ENCODE results near the gene ZNF620.
"Not testable (repeated sequence)": the region's sequence is repeated elsewhere in the genome, so short reads cannot be mapped to it uniquely, and the experiment has no call there.

Gene ZNF620

DNA sequence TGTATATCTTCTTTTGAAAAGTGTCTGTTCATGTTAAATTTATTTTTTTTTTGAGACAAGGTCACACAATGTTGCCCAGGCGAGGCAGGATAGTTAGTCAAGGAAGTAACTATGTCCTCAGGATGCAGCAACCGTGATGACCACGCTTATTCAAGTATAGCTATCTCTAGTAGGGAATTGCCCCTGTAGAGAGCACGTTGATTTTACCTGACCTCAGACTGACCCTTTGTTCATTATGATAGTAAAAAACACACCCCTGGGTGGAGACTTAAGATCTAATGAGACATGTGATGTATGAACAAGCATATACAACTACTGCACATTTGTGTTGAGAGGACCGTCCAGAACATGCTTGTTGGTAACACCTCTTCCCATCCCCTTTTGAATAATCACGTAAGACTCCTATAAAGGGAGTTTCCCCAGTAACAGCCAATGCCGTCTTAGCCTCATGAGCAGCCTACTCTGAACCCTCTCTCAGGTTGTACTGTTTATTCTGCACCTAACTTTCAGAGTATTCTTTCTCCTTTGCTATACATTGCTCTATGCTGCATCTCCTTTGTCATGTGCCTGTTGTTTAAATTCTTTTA, 51.8 kb downstream of the ZNF620 start:
- Histone ChIP-seq H4K20me1 (ENCODE audit: insufficient read depth, low read length) (no peaks in the 10 kb centered on the region), H3K4me1 (ENCODE audit: low read length) (no peaks in the 10 kb centered on the region), H3K27me3 (replicated peaks; ENCODE audit: insufficient read depth, low read length) (no peaks in the 10 kb centered on the region), H3K9ac (ENCODE audit: low read length) (no peak overlapping the region), H3K36me3 (replicated peaks; ENCODE audit: insufficient read depth, low read length) (no peaks in the 10 kb centered on the region), H3K4me2 (ENCODE audit: low read depth, low read length) (no peak overlapping the region), H3K79me2 (ENCODE audit: low read length) (no peaks in the 10 kb centered on the region), H3K9me3 (replicated peaks; ENCODE audit: insufficient read depth, low read length) (no peaks in the 10 kb centered on the region), H3K27ac (ENCODE audit: low read length) (no peak overlapping the region), H3K9me2 (replicated peaks; ENCODE audit: insufficient read depth, low read length) (no peaks in the 10 kb centered on the region), H3F3A (ENCODE audit: insufficient read depth, low read length) (no peaks in the 10 kb centered on the region), H2AFZ (ENCODE audit: low read length) (no peak overlapping the region), H3K4me3 (ENCODE audit: low read length) (no peak overlapping the region)
- DNase-seq, result no peak
- TF ChIP-seq, protein P1, sequence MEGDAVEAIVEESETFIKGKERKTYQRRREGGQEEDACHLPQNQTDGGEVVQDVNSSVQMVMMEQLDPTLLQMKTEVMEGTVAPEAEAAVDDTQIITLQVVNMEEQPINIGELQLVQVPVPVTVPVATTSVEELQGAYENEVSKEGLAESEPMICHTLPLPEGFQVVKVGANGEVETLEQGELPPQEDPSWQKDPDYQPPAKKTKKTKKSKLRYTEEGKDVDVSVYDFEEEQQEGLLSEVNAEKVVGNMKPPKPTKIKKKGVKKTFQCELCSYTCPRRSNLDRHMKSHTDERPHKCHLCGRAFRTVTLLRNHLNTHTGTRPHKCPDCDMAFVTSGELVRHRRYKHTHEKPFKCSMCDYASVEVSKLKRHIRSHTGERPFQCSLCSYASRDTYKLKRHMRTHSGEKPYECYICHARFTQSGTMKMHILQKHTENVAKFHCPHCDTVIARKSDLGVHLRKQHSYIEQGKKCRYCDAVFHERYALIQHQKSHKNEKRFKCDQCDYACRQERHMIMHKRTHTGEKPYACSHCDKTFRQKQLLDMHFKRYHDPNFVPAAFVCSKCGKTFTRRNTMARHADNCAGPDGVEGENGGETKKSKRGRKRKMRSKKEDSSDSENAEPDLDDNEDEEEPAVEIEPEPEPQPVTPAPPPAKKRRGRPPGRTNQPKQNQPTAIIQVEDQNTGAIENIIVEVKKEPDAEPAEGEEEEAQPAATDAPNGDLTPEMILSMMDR (IDR thresholded peaks at IDR 0.05; ENCODE audit: low read length), result no peak
- TF ChIP-seq EZH2phosphoT487 (IDR thresholded peaks at IDR 0.05; ENCODE audit: low read length) (no peak), EZH2 (optimal IDR thresholded peaks at IDR 0.05; ENCODE audit: low read depth, low read length) (no peak)

DNA sequence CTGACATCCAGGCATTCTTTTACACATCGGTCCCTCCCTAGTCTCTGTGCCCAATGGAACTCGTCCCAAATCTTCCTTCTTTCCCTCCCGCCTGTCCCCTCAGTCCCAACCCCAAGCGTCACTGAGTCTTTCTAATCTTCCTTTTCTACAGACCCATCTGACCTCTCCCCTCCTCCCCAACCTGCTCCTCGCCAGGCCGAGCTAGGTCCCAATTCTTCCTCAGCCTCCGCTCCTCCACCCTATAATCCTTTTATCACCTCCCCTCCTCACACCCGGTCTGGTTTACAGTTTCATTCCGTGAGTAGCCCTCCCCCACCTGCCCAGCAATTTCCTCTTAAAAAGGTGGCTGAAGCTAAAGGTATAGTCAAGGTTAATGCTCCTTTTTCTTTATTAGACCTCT, 56.6 kb downstream of the ZNF620 start:
- not testable (repeated sequence) for H3K9me3 ChIP-seq (replicated peaks; ENCODE audit: insufficient read depth, low read length); H3F3A ChIP-seq (ENCODE audit: insufficient read depth, low read length); H3K9me2 ChIP-seq (replicated peaks; ENCODE audit: insufficient read depth, low read length); H3K4me3 ChIP-seq (ENCODE audit: low read length); H3K9ac ChIP-seq (ENCODE audit: low read length); H3K4me2 ChIP-seq (ENCODE audit: low read depth, low read length); DNase-seq; H3K27me3 ChIP-seq (replicated peaks; ENCODE audit: insufficient read depth, low read length); H2AFZ ChIP-seq (ENCODE audit: low read length); H3K36me3 ChIP-seq (replicated peaks; ENCODE audit: insufficient read depth, low read length); H4K20me1 ChIP-seq (ENCODE audit: insufficient read depth, low read length); H3K27ac ChIP-seq (ENCODE audit: low read length); H3K79me2 ChIP-seq (ENCODE audit: low read length); H3K4me1 ChIP-seq (ENCODE audit: low read length)

DNA sequence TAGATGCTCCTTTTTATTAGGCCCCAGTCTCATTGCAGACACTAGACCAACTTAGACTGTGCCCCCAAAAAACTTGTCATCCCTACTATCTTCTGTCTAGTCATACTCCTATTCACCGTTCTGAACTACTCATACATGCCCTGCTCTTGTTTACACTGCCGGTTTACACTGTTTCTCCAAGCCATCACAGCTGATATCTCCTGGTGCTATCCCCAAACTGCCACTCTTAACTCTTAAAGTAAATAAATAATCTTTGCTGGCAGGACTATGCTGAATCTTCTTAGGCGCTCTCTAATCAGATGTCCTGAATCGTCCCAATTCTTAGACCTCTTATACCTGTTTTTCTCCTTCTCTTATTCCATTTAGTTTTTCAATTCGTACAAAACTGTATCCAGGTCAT, 59.8 kb downstream of the ZNF620 start:
- not testable (repeated sequence) for H3F3A ChIP-seq (ENCODE audit: insufficient read depth, low read length); H3K79me2 ChIP-seq (ENCODE audit: low read length); H3K9ac ChIP-seq (ENCODE audit: low read length); H3K4me1 ChIP-seq (ENCODE audit: low read length); H3K36me3 ChIP-seq (replicated peaks; ENCODE audit: insufficient read depth, low read length); H4K20me1 ChIP-seq (ENCODE audit: insufficient read depth, low read length); H3K4me2 ChIP-seq (ENCODE audit: low read depth, low read length); H3K27me3 ChIP-seq (replicated peaks; ENCODE audit: insufficient read depth, low read length); H3K4me3 ChIP-seq (ENCODE audit: low read length); H3K27ac ChIP-seq (ENCODE audit: low read length); H3K9me2 ChIP-seq (replicated peaks; ENCODE audit: insufficient read depth, low read length); H3K9me3 ChIP-seq (replicated peaks; ENCODE audit: insufficient read depth, low read length); H2AFZ ChIP-seq (ENCODE audit: low read length); DNase-seq

DNA sequence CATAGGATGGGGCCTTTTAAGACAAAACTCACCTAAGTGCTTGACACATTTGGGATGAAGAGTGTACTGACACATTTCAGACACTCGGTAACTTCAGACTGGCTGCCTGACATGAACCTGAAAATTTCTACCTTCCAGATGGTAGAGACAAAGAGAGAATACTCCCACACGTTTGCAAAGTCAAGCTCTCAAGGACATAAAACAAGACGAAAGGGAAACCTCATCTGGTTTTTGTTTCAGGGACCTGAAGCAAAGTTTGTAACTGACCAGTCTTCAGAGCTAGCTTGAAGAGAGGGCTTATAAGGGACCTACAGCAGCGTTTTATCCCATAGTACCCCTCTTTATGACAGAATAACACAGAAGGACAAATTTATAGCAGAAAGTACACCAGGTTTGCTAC, 60.9 kb downstream of the ZNF620 start:
- H3K27ac ChIP-seq (ENCODE audit: low read length), result no peak overlapping the region
- no peaks in the 10 kb centered on the region for H3K9me2 ChIP-seq (replicated peaks; ENCODE audit: insufficient read depth, low read length)

More for the DNA sequence above, 60.9 kb downstream of the ZNF620 start:
- Histone ChIP-seq H3K4me1 (ENCODE audit: low read length) (no peaks in the 10 kb centered on the region), H2AFZ (ENCODE audit: low read length) (no peak overlapping the region), H4K20me1 (ENCODE audit: insufficient read depth, low read length) (no peaks in the 10 kb centered on the region), H3F3A (ENCODE audit: insufficient read depth, low read length) (no peaks in the 10 kb centered on the region), H3K9ac (ENCODE audit: low read length) (no peak overlapping the region), H3K36me3 (replicated peaks; ENCODE audit: insufficient read depth, low read length) (no peaks in the 10 kb centered on the region), H3K4me3 (ENCODE audit: low read length) (no peak overlapping the region), H3K4me2 (ENCODE audit: low read depth, low read length) (no peak overlapping the region), H3K9me3 (replicated peaks; ENCODE audit: insufficient read depth, low read length) (no peaks in the 10 kb centered on the region), H3K27me3 (replicated peaks; ENCODE audit: insufficient read depth, low read length) (no peaks in the 10 kb centered on the region), H3K79me2 (ENCODE audit: low read length) (no peaks in the 10 kb centered on the region)
- DNase-seq, result no peak
- TF ChIP-seq, protein P1 (IDR thresholded peaks at IDR 0.05; ENCODE audit: low read length), result no peak
- TF ChIP-seq EZH2phosphoT487 (IDR thresholded peaks at IDR 0.05; ENCODE audit: low read length), result no peak
- no peak for TF ChIP-seq EZH2 (optimal IDR thresholded peaks at IDR 0.05; ENCODE audit: low read depth, low read length)
